ENCODE data around the gene SMOC1.

The SMOC1 gene

GRCh38 chr14:70014406-70015095 lies 135.3 kb downstream of the SMOC1 start:
- DNase-seq: no peak

- no peak for DNase-seq
Observed at GRCh38 chr14:70018230-70018629, 139.0 kb downstream of the SMOC1 start.

GRCh38 chr14:70018713-70019211 lies 139.5 kb downstream of the SMOC1 start:
- no peak for DNase-seq

GRCh38 chr14:70019695-70020094 lies 140.5 kb downstream of the SMOC1 start:
- DNase-seq: no peak

- DNase-seq: no peak
Observed at GRCh38 chr14:70020352-70021170, 141.3 kb downstream of the SMOC1 start.

- DNase-seq: no peak
Observed at GRCh38 chr14:70021548-70022220, 142.5 kb downstream of the SMOC1 start.

- no peak for DNase-seq
Observed at GRCh38 chr14:70022771-70023445, 143.7 kb downstream of the SMOC1 start.

- no peak for DNase-seq
Observed at GRCh38 chr14:70023871-70024270, 144.7 kb downstream of the SMOC1 start.

- no peak for DNase-seq
Observed at GRCh38 chr14:70027785-70028428, 148.7 kb downstream of the SMOC1 start.

- DNase-seq: no peak
Observed at GRCh38 chr14:70029296-70030132, 150.3 kb downstream of the SMOC1 start.

- DNase-seq: no peak
Observed at GRCh38 chr14:70032016-70032415, 152.8 kb downstream of the SMOC1 start.

- no peak for DNase-seq
Observed at GRCh38 chr14:70032447-70032846, 153.2 kb downstream of the SMOC1 start.

GRCh38 chr14:70033116-70033515 lies 153.9 kb downstream of the SMOC1 start:
- DNase-seq: no peak

- DNase-seq: no peak
Observed at GRCh38 chr14:70033561-70033960, 154.3 kb downstream of the SMOC1 start.

GRCh38 chr14:70034257-70034656 lies 155.0 kb downstream of the SMOC1 start:
- no peak for DNase-seq

GRCh38 chr14:70036665-70037064 lies 157.4 kb downstream of the SMOC1 start:
- DNase-seq: no peak

- no peak for DNase-seq
Observed at GRCh38 chr14:70043001-70043400, 163.8 kb downstream of the SMOC1 start.

GRCh38 chr14:70045310-70045709 lies 166.1 kb downstream of the SMOC1 start:
- no peak for DNase-seq

GRCh38 chr14:70045844-70046535 lies 166.8 kb downstream of the SMOC1 start:
- no peak for DNase-seq

GRCh38 chr14:70047598-70048312 lies 168.5 kb downstream of the SMOC1 start:
- DNase-seq: no peak

All from NCI-H1417 treated with DMSO at 0.1 percent for 48 hours (cell line).